ENCODE measurements around the gene ADNP.

ADNP gene

DNA sequence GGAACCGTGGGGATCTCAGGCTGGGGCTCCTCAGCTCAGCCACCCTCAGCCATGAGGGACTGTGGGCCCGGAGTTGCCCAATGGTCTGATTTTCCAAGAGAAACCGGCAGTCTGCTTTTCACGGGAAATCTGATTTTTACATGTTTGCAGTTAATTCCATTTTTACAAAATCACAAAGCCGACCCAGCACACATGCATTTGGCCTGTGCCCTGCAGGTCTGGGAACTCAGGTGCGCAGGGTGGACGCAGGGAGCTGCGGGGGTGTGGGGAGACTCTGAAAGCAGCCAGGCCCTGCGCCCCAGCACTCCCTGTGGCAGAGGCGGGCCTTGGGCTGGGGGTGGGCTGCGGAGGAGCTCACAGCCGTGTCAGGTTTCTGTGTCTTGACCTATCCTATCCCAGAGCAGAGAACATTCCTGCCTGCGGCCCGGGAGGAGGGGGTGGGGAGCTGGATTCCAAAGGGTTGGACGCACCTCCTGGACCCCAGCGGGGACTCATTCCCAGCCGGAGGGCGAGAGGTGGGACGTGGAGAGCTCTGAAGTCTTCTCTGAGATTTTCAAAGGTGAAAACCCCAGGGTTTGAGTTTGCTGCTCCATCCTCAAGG, 60.6 kb downstream of the ADNP start:
- Histone ChIP-seq H2AFZ (ENCODE audit: low read depth, low read length) (peak overlapping the region; percentile 62), H3K4me3 (ENCODE audit: low read length) (peak overlapping the region; percentile 22), H3K4me1 (ENCODE audit: insufficient read depth, low read length) (peaks cover 26% of the 10 kb centered on the region), H3K9me3 (ENCODE audit: low read length) (no peaks in the 10 kb centered on the region), H3K36me3 (ENCODE audit: insufficient read depth, low read length) (no peaks in the 10 kb centered on the region), H3K27me3 (ENCODE audit: insufficient read depth, low read length) (no peaks in the 10 kb centered on the region)

DNA sequence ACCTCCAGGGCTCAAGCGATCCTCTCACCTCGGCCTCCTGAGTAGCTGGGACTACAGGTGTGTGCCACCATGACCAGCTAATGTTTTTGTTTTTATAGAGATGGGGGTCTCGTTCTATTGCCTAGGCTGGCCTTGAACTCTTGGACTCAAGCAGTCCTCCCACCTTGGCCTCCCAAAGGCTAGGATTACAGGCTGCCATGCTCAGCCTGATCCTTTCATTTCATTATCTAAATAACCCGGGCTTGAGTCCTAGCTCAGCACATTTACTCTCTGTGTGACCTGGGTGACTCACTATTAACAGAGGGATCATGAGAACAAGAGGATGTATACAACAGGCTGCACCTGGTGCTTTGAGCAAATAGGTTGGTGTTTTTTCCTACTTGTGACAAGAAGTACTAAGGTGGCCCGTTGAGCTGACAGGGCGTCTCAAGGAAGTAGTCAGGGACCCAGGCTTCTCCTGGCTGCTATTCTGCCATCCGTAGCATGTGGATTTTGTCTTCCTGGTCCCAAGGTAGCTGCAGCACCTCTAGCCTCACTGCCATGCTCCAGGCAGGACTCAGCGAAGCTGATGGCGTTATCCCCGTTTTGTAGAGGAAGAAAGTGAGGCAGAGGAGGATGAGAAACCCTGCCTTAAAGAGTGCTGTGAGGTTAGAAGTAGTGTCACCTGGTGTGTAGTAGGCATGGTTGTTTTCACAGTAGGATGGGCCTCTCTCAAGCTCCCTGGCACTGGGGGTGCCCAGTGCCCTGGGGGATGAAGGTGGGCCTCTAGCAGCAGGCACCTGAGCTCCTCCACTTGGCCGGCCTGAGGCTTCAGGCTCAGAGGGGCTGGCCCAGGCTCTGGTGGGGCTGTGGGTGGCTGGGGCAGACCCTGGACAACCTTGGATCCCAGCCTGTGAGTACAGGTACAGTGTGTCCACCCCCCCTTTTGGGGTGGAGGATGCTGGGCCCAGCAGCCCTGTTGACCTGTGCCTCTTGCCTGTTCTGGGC, 62.4 kb downstream of the ADNP start:
- H3K36me3 ChIP-seq (ENCODE audit: insufficient read depth, low read length), result no peaks in the 10 kb centered on the region
- H3K27me3 ChIP-seq (ENCODE audit: insufficient read depth, low read length), result no peaks in the 10 kb centered on the region
- peaks cover 26% of the 10 kb centered on the region for H3K4me1 ChIP-seq (ENCODE audit: insufficient read depth, low read length)
- H2AFZ ChIP-seq (ENCODE audit: low read depth, low read length), result no peak overlapping the region
- H3K4me3 ChIP-seq (ENCODE audit: low read length), result no peak overlapping the region
- no peaks in the 10 kb centered on the region for H3K9me3 ChIP-seq (ENCODE audit: low read length)

- H3K9me3 ChIP-seq (ENCODE audit: low read length), result no peaks in the 10 kb centered on the region
- H3K27me3 ChIP-seq (ENCODE audit: insufficient read depth, low read length), result no peaks in the 10 kb centered on the region
- no peaks in the 10 kb centered on the region for H3K36me3 ChIP-seq (ENCODE audit: insufficient read depth, low read length)
- no peak overlapping the region for H3K4me3 ChIP-seq (ENCODE audit: low read length)
- H2AFZ ChIP-seq (ENCODE audit: low read depth, low read length), result no peak overlapping the region
- H3K4me1 ChIP-seq (ENCODE audit: insufficient read depth, low read length), result peaks cover 20% of the 10 kb centered on the region
These were observed 63.4 kb downstream of the ADNP start for GRCh38 chr20:50867805-50868204.

GRCh38 chr20:50866831-50867230, 64.4 kb downstream of the ADNP start:
- H2AFZ ChIP-seq (ENCODE audit: low read depth, low read length), result no peak overlapping the region
- no peaks in the 10 kb centered on the region for H3K27me3 ChIP-seq (ENCODE audit: insufficient read depth, low read length)

GRCh38 chr20:50866036-50866685, 65.1 kb downstream of the ADNP start:
- no peaks in the 10 kb centered on the region for H3K27me3 ChIP-seq (ENCODE audit: insufficient read depth, low read length)
- no peak overlapping the region for H3K4me3 ChIP-seq (ENCODE audit: low read length)
- no peaks in the 10 kb centered on the region for H3K36me3 ChIP-seq (ENCODE audit: insufficient read depth, low read length)
- H3K4me1 ChIP-seq (ENCODE audit: insufficient read depth, low read length), result peaks cover 12% of the 10 kb centered on the region
- H2AFZ ChIP-seq (ENCODE audit: low read depth, low read length), result no peak overlapping the region
- H3K9me3 ChIP-seq (ENCODE audit: low read length), result no peaks in the 10 kb centered on the region

More at GRCh38 chr20:50866831-50867230, 64.4 kb downstream of the ADNP start:
- Histone ChIP-seq H3K4me1 (ENCODE audit: insufficient read depth, low read length) (peaks cover 17% of the 10 kb centered on the region), H3K36me3 (ENCODE audit: insufficient read depth, low read length) (no peaks in the 10 kb centered on the region), H3K4me3 (ENCODE audit: low read length) (no peak overlapping the region), H3K9me3 (ENCODE audit: low read length) (no peaks in the 10 kb centered on the region)

DNA sequence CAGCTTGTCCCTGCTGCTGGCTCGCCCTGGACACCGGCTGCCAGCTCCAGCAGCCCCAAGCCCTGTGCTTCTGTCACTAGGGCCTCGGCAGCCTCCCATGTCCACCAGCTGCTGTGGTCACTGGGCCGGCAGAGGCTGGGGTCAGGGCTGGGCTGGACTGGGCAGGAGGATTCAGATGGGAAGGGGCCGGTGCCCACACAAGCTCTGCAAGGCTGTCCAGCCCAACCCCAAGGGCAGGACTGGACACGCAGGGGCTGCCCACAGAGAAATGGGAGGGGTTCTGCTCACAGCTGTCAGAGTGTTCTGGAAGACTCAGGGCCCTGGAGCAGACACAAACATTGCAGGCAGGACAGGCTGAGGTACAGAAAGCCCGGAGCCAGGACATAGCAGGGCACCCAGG, 65.6 kb downstream of the ADNP start:
- Histone ChIP-seq H2AFZ (ENCODE audit: low read depth, low read length) (no peak overlapping the region), H3K4me1 (ENCODE audit: insufficient read depth, low read length) (peaks cover 6% of the 10 kb centered on the region)

GRCh38 chr20:50865114-50865513, 66.1 kb downstream of the ADNP start:
- no peaks in the 10 kb centered on the region for H3K27me3 ChIP-seq (ENCODE audit: insufficient read depth, low read length)
- H3K9me3 ChIP-seq (ENCODE audit: low read length), result no peaks in the 10 kb centered on the region
- H3K4me3 ChIP-seq (ENCODE audit: low read length), result no peak overlapping the region
- H3K36me3 ChIP-seq (ENCODE audit: insufficient read depth, low read length), result no peaks in the 10 kb centered on the region
- H2AFZ ChIP-seq (ENCODE audit: low read depth, low read length), result no peak overlapping the region
- H3K4me1 ChIP-seq (ENCODE audit: insufficient read depth, low read length), result peaks cover 1% of the 10 kb centered on the region

More for the DNA sequence above, 65.6 kb downstream of the ADNP start:
- Histone ChIP-seq H3K4me3 (ENCODE audit: low read length) (no peak overlapping the region), H3K27me3 (ENCODE audit: insufficient read depth, low read length) (no peaks in the 10 kb centered on the region), H3K9me3 (ENCODE audit: low read length) (no peaks in the 10 kb centered on the region), H3K36me3 (ENCODE audit: insufficient read depth, low read length) (no peaks in the 10 kb centered on the region)

DNA sequence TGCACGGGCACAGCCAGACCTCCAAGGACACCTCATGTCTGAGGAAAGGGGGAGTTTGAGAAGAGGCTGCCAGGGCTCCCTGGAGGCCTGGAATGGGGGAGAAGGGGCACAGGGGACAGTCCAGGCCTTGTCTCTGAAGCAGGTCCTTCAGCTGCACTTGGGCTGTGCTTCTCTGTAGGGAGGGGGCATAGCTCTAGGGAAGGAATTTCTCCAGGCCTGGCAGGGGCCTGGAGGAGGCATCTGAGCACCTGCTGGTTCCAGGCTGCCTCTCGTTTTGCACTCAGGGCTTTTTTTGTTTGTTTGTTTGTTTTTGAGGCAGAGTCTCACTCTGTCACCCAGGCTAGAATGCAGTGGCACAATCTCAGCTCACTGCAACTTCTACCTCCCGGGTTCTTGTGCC, 68.7 kb downstream of the ADNP start:
- H3K36me3 ChIP-seq (ENCODE audit: insufficient read depth, low read length), result no peaks in the 10 kb centered on the region
- no peak overlapping the region for H2AFZ ChIP-seq (ENCODE audit: low read depth, low read length)
- H3K27me3 ChIP-seq (ENCODE audit: insufficient read depth, low read length), result no peaks in the 10 kb centered on the region
- H3K9me3 ChIP-seq (ENCODE audit: low read length), result no peaks in the 10 kb centered on the region
- H3K4me1 ChIP-seq (ENCODE audit: insufficient read depth, low read length), result no peaks in the 10 kb centered on the region
- H3K4me3 ChIP-seq (ENCODE audit: low read length), result no peak overlapping the region

DNA sequence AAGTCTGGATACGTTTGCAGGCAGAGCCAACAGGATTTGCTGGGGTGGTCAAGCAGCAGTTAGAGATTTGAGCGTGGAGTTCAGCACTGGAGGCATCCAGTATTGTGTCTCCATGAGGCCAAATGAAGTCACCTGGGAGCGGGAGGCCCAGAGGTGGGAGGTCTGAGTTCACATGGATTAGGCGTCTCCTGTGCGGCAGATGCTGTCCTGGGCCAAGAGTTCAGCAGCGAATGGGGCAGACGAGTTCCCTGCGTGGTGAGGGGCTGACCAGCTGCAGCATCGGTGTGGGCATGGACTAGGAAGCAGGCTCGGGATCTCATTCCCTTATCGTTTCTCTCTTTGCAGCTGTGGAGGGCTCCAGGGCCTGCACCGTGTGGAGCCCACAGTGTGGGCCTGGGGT, 70.2 kb downstream of the ADNP start:
- H2AFZ ChIP-seq (ENCODE audit: low read depth, low read length), result no peak overlapping the region
- H3K27me3 ChIP-seq (ENCODE audit: insufficient read depth, low read length), result no peaks in the 10 kb centered on the region
- H3K4me1 ChIP-seq (ENCODE audit: insufficient read depth, low read length), result no peaks in the 10 kb centered on the region
- no peaks in the 10 kb centered on the region for H3K36me3 ChIP-seq (ENCODE audit: insufficient read depth, low read length)
- H3K4me3 ChIP-seq (ENCODE audit: low read length), result no peak overlapping the region
- H3K9me3 ChIP-seq (ENCODE audit: low read length), result no peaks in the 10 kb centered on the region

- Histone ChIP-seq H3K4me1 (ENCODE audit: insufficient read depth, low read length) (no peaks in the 10 kb centered on the region), H3K9me3 (ENCODE audit: low read length) (no peaks in the 10 kb centered on the region), H3K36me3 (ENCODE audit: insufficient read depth, low read length) (no peaks in the 10 kb centered on the region), H2AFZ (ENCODE audit: low read depth, low read length) (no peak overlapping the region), H3K27me3 (ENCODE audit: insufficient read depth, low read length) (no peaks in the 10 kb centered on the region), H3K4me3 (ENCODE audit: low read length) (no peak overlapping the region)
These were observed 72.1 kb downstream of the ADNP start for GRCh38 chr20:50859161-50859560.

DNA sequence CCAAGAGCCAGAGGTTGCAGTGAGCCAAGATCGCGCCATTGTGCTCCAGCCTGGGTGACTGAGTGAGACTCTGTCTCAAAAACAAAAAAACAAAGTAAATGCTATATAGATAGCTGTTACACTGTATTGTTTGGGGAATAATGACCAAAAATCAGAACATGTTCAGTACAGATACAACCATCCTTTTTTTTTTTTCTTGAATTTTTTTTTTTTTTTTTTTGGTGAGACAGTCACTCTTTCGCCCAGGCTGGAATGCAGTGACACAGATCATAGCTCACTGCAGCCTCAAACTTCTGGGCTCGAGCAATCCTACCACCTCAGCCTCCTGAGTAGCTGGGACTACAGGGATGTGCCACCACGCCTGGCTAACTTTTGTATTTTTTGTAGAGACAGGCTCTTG, 72.7 kb downstream of the ADNP start:
- no peaks in the 10 kb centered on the region for H3K27me3 ChIP-seq (ENCODE audit: insufficient read depth, low read length)

DNA sequence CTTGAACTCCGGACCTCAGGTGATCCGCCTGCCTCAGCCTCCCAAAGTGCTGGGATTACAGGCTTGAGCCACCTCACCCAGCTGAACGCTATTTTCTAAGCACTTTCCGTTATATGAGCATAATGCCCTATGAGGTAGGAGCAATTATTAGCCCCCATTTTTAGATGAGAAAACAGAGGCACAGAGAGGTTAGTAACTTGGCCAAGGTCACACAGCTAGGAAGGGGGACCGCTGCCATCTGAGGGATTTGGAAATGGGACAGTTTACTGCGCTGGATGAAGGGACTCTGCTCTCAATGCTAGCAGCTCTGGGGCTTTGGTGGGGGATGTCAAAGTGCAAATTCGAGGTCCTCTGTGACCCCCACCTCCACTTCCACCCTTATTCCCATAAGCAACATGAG, 73.9 kb downstream of the ADNP start:
- Histone ChIP-seq H3K9me3 (ENCODE audit: low read length) (no peaks in the 10 kb centered on the region), H3K27me3 (ENCODE audit: insufficient read depth, low read length) (no peaks in the 10 kb centered on the region), H3K36me3 (ENCODE audit: insufficient read depth, low read length) (no peaks in the 10 kb centered on the region), H3K4me1 (ENCODE audit: insufficient read depth, low read length) (no peaks in the 10 kb centered on the region), H3K4me3 (ENCODE audit: low read length) (no peak overlapping the region), H2AFZ (ENCODE audit: low read depth, low read length) (no peak overlapping the region)

More for the DNA sequence above, 72.7 kb downstream of the ADNP start:
- no peak overlapping the region for H3K4me3 ChIP-seq (ENCODE audit: low read length)
- no peaks in the 10 kb centered on the region for H3K9me3 ChIP-seq (ENCODE audit: low read length)
- H3K4me1 ChIP-seq (ENCODE audit: insufficient read depth, low read length), result no peaks in the 10 kb centered on the region
- H2AFZ ChIP-seq (ENCODE audit: low read depth, low read length), result no peak overlapping the region
- no peaks in the 10 kb centered on the region for H3K36me3 ChIP-seq (ENCODE audit: insufficient read depth, low read length)

- Histone ChIP-seq H3K36me3 (ENCODE audit: insufficient read depth, low read length) (no peaks in the 10 kb centered on the region), H3K9me3 (ENCODE audit: low read length) (no peaks in the 10 kb centered on the region), H3K4me3 (ENCODE audit: low read length) (no peak overlapping the region), H3K4me1 (ENCODE audit: insufficient read depth, low read length) (no peaks in the 10 kb centered on the region), H2AFZ (ENCODE audit: low read depth, low read length) (no peak overlapping the region), H3K27me3 (ENCODE audit: insufficient read depth, low read length) (no peaks in the 10 kb centered on the region)
These were observed 74.7 kb downstream of the ADNP start for GRCh38 chr20:50856475-50857041.
